Hepatic stellate cell (primary cell): ENCODE results near the gene MYL7.

Experiments
- DNase-seq: peaks from one replicate; pipeline ENCODE4 v3.0.0; 2011; ENCODE audit warnings: low spot score

The MYL7 gene

DNA sequence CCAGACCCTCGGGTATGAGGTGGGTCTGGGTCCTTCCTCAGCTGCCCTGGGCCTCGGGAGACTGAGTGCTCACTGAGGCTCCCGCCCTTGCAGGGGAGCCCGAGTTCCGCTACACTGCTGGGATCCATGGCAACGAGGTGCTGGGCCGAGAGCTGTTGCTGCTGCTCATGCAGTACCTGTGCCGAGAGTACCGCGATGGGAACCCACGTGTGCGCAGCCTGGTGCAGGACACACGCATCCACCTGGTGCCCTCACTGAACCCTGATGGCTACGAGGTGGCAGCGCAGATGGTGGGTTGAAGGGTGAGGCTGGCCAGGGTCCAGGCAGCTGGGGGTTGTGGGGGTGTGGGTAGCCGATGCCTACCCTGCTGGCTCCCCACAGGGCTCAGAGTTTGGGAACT, 29.4 kb downstream of the MYL7 start:
- no peak for DNase-seq

DNA sequence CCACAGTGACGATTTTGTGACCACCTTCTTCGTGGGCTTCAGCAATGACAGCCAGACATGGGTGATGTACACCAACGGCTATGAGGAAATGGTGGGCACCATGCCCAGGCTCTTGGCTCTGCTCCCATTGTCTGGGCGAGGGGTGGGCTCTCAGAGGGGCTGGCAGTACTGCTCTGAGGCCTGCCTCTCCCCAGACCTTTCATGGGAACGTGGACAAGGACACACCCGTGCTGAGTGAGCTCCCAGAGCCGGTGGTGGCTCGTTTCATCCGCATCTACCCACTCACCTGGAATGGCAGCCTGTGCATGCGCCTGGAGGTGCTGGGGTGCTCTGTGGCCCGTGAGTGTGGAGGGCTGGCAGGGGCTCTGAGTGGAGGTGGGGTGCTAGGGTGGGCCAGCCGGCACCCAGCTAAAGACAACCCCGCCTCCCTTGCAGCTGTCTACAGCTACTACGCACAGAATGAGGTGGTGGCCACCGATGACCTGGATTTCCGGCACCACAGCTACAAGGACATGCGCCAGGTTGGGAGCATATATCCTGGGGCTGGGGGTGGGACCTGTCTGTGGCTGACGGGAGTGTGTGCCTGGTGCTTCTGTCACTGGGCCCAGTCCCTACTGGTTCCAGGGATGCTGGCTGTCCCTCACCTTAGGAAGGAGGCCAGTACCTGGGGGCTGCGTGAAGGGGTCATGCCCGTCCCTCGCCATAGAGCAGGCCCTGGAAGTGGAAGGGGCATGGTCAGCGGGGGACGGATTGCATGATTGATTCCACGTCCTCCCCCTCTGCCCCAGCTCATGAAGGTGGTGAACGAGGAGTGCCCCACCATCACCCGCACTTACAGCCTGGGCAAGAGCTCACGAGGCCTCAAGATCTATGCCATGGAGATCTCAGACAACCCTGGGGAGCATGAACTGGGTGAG, 30.2 kb downstream of the MYL7 start:
- no peak for DNase-seq

DNA sequence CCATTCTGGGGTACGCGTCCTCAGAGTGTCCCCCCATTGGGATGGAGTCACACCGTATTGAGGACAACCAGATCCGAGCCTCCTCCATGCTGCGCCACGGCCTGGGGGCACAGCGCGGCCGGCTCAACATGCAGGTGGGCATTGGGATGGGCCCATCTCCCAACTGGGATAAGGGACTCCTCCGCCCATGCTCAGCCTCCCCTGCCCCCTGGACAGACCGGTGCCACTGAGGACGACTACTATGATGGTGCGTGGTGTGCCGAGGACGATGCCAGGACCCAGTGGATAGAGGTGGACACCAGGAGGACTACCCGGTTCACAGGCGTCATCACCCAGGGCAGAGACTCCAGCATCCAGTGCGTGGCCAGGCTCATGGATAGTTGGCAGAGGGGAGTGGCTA, 31.1 kb downstream of the MYL7 start:
- DNase-seq, result no peak

DNA sequence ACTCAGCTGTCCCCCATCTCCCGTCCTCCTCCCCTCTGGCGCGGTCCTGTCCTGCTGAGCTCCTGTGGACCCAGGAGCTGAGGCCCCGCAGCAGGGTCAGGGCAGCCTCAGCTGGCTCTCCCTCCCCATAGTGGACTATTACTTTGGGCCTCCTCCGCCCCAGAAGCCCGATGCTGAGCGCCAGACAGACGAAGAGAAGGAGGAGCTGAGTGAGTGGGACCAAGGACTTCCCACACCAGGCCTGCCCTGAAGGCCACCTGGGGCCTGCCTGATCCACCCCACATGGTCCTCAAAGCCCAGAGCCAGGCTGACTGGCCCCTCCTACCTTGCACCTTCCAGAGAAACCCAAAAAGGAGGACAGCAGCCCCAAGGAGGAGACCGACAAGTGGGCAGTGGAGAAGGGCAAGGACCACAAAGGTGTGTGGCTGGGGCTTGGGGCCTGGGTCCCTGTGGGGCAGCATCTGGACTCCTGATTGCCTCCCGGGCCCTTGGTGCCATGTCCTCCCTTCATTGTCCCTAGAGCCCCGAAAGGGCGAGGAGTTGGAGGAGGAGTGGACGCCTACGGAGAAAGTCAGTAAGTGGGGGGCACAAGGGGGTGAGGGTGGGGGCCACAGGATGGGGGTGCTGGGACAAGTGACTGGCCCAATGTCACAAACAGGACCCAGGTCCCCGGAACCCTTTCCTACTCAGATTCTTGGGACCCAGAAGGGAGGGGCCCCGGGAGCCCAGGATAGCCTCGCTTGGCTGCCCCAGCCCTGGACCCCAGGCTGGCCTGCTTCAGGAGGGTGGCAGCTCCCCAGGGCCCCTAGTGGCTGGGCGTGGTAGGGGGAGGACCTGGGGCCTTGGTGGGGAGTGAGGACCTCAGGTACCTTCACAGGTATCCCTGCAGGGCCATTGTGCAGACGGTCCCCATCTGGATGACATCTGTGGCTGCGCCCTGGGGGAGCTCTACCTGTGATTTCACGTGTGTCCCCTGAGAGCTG, 32.1 kb downstream of the MYL7 start:
- no peak for DNase-seq

DNA sequence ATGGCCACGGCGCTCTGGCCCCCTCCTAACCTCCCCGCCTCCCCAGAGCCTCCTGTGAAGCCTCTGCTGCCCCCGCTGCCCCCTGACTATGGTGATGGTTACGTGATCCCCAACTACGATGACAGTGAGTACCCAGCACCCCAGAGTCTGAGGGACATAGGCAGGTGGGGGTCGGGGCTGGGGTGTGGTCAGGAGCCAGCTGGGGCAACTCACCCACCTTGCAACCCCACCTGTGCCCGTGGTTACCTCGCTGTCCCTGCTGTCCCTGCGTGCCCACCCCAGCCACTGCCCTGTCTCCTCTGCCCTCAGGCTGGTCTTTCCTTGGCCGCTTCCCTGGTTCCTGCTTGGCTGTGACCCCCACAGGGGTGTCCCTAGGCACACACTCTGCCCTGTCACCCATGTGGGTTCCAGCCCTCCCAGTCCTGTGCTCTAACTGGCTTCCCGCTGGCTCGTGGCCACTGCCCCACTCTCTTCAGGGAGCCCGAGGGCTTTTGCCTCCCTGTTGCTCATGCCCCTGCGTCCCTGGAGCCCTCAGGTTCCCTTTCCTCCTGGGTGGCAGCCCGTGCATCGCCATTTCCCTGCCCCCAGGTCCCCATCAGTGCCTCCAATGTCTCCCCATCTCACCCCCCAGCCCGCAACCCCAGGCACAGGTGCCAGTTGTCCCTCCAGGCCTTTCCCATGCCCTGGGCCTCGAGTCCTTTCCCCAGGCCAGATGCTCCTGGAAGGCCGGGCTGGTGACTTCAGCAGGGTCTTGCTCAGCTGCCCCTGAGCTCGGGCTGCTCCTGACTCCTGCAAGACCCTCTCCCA, 33.0 kb downstream of the MYL7 start:
- no peak for DNase-seq

DNA sequence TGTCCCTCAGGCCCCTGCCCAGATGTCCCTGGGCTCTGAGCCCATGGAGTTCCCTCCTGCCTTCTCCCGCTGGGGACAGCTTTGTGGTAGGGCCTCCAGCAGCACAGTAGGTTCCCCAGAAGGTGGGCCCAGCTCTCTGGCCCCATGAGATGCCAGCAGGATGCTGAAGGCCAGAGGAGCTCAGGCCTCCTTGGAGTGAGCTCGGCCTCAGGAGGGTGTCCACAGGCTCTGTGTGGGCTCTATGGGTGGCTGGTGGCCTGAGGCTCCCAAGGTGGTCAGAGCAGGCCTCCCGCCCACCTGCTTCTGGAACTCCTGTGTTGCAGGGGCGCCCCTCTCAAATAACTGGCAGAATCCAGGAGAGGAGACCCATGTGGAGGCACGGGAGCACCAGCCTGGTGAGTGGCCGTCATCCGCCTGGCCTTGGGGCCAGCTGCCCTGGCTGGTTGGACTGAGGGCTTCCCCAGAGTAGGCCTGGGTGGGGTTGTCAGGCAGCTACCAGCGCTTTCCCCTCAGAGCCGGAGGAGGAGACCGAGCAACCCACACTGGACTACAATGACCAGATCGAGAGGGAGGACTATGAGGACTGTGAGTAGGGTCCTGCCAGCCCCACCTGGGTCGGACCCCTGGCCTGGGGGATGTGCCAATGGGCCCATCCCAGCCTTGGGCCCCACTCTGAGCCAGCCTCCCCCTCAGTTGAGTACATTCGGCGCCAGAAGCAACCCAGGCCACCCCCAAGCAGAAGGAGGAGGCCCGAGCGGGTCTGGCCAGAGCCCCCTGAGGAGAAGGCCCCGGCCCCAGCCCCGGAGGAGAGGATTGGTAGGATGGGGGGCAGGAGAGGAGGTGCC, 33.8 kb downstream of the MYL7 start:
- DNase-seq, result no peak

DNA sequence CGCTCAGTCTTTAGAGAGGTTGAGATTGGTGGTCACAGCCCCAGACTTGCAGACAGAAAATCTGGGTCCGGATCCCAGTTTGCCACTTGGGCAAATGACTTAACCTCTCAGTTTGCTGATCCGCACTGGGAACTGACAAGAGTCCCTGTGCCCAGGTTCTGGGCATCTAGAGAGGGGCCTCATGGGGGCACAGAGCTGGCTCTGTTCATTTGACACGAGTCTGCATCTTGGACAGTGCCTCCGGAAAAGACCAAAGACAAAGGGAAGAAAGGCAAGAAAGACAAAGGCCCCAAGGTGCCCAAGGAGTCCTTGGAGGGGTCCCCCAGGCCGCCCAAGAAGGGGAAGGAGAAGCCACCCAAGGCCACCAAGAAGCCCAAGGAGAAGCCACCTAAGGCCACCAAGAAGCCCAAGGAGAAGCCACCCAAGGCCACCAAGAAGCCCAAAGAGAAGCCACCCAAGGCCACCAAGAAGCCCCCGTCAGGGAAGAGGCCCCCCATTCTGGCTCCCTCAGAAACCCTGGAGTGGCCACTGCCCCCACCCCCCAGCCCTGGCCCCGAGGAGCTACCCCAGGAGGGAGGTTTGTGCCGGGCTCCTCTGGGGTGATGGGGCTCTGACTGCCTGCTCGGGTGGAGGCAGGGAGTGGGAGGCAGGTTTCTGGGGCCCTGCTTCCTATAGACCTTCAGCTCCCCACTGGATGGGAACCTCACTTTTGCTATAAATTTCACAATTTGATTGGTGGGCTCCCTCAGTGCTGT, 34.6 kb downstream of the MYL7 start:
- no peak for DNase-seq

DNA sequence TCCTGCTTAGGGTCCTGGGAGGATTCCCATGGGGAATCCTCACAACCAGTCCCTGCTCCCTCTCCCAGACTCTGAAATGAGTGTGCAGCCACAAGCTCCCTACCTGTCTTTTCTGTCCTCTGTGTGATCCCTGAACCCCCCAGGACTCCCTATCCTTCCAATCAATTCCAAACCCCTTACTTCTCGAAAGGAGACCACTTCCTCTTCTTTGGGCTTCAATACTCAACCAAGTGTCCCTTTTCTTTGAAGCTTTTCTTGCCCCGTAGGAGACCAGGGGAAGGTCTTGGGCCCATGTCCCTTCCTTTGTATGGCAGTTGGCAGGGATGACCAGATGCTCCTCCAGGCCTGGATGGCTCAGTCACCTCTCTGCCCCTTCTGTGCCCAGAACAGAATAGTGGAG, 35.3 kb downstream of the MYL7 start:
- DNase-seq, result no peak

DNA sequence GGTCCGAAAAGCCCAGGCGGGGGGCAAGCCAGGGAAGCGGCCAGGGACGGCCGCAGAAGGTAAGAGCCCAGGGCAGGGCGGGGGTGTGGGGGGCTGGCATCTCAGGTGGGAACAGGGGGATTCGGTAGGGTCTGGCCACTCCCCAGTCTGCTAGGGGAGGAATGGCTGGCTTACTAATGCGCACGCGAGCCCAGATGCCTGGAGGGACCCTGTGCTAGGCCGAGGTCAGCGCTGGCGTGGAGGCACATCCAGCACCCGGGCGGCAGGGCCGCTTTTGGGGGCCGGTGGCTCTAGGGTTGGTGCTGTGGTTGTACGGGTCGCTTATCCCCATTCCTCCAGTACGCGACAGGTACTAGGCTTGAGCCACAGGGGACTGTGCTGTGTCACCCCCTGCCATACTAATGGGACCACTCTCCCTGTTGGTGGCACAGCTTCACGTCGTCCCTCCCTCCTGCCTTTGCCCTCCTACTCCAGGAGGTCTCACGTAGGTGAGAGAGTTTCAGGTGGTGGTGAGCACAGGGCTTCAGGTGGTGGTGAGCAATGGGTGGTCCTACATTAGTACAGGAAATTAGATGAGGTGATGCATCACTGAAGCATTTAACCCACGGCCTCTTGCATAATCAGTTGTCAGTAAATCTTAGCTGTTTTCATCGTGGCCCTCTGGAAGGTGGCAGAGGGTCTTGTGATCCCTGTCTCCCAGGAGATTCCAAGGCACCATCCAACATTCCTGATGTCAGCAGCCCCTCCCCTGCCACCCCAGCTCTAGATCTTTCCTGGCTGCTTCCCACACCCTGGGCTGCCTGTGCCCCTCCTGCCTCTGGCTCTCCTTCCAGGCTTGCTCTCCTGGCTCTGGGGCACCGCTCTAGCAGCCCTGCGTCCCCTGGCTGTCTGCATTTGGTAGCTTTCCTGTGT, 36.0 kb downstream of the MYL7 start:
- peak; percentile 68 for DNase-seq

DNA sequence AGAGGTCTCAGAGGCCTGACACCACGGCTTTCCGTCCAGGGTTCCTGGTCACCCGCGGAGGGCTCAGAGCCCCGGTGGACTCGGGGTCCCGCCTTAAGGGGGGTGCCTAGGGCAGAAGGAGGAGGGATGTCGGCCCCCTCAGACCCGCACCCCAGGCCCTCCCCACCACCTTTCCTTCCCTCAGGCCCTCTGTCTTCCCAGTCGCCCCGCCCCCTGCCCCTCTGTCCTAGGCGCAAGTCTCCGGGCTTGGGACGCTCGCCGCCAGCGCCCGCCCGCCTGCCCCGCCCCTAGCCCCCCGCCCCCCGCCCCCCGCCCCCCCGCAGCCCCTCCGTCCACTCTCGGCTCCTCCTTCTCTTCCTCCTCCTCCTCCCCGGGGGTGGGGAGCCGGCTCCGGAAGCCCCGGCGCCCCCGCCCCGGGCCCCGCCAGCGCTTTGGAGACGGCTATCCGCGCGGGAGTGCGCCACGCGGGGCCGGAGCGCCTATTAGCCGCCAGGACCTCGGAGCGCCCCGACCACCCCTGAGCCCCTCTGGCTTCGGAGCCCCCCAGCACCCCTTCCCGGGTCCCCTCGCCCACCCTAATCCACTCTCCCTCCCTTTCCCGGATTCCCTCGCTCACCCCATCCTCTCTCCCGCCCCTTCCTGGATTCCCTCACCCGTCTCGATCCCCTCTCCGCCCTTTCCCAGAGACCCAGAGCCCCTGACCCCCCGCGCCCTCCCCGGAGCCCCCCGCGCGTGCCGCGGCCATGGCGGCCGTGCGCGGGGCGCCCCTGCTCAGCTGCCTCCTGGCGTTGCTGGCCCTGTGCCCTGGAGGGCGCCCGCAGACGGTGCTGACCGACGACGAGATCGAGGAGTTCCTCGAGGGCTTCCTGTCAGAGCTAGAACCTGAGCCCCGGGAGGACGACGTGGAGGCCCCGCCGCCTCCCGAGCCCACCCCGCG, 36.9 kb downstream of the MYL7 start, which contains the start of gene AEBP1:
TSS of gene AEBP1 (plus strand) at position 423 of the 937 bp plus-strand sequence. CDS start at position 744, 321 bp downstream.
- peak; percentile 66 for DNase-seq

DNA sequence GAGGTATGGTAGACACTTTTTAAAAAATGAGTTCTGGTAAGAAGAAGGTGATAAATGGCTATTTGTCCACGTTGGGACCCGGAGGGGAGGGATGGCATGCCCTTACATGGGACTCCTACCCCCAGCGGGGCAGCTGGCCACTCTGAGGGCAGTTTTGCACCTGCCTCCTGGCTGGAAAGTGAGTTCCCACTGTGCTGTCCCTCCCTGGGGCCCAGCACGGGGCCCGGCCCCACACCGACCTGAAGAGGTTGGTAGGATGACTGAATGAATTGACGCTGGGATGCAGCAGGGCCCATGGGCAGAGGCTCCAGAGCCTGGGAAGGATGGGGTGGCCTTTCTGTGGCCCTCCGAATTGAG, 37.6 kb downstream of the MYL7 start:
- DNase-seq, result no peak

DNA sequence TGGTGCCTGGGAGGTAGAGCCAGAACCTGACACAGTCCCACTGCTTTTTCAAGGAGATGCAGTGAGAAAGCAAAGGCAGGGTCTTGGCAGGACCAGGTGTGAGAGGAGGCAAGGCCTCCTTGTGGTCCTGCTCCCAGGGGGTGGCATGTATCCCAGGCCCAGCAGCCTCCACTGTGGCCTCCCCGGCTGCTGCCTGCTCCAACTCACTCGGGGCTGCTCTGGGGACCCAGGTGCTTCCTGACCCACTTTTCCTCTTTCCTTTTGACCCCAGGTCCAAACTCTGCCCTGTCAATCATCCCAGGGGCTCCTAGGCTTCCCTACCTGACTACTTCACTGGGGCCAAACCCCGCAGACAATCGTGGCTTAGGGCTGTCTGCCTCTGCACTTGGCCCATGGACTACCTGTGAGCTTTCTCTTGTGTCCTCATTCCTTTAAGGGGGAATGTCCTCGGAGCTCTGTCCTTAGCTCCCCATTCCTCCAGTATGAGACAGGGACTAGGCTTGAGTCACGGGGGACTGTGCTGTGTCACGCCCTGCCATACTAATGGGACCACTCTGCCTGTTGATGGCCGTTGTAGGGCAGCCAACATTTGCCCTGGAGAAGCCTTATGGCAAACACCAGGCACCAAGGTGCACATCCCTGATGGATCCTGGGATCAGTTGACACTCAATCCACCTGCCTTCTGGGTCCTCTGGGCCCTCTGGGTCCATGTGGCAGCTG, 38.1 kb downstream of the MYL7 start:
- DNase-seq, result no peak

DNA sequence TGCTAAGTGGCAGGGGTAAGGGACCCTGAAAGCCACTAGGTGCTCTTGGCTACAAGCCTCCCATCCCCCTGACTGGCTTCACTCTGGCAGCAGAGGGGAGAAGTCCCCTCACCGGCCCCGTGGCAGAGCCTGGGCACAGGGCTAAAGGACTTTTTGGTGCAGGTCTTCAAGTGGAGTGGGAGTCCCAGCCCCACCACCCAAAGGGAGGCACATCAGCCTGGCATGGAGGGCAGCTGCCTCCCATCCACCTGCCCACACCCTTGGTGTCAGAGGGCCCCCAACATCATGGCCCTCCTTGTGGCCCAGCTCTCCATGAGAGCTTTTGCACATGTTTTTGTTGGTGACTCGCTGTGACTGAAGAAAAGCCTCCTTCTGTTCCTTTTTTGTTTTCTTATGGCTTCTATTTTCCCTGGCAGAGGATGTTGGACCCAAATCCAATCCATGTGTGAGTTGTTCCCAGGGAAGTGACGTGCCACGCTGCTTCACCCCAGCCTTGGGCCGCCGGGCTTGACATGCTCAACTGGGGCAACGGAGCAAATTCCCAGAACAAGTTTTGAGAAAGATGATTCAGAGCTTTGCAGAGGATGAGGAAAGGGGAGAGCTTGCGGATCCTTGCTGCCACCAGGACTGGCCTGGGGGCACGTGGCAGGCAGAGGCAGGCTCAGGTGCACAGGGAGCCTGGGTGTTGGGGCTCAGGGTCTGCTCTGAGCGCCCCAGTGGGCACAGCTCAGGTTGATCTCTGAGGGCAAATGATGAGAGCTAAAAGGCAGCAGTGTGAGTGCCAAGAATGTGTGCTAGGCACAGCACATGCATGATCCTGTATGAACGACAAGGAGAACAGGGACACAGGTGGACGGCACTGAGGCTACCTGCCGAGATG, 38.9 kb downstream of the MYL7 start:
- DNase-seq, result peak; percentile 90

DNA sequence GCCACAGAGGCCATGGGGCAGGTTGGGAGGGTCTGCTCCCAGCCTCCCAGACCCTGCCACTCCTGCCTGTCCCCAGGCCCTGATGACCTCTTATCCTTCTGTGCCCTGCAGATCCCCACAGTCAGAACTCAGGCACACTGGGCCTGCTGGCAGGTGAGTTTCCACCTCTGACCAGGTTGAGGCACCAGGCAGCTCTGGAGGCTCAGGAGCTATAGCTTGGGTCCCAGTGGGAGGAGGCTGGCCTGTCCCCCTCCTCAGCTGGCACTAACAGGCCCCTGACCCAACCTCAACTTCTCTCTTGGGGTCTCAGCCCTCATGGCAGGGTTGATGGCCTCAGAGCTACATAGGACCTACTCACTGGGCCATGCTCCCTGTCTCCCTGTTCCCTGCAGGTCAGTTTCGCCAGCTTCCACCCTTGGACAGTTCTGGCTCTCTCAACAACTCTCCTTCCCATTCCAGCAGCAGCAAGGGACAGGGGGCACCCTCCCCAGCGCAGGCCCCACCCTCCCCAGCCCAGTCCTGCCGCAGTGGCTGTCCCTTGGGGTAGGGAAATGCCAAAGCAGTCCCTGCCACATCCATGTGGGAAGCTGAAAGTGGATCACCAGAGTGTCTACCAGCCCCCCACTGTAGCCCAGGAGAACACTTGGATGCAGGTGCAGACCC, 39.7 kb downstream of the MYL7 start:
- no peak for DNase-seq

DNA sequence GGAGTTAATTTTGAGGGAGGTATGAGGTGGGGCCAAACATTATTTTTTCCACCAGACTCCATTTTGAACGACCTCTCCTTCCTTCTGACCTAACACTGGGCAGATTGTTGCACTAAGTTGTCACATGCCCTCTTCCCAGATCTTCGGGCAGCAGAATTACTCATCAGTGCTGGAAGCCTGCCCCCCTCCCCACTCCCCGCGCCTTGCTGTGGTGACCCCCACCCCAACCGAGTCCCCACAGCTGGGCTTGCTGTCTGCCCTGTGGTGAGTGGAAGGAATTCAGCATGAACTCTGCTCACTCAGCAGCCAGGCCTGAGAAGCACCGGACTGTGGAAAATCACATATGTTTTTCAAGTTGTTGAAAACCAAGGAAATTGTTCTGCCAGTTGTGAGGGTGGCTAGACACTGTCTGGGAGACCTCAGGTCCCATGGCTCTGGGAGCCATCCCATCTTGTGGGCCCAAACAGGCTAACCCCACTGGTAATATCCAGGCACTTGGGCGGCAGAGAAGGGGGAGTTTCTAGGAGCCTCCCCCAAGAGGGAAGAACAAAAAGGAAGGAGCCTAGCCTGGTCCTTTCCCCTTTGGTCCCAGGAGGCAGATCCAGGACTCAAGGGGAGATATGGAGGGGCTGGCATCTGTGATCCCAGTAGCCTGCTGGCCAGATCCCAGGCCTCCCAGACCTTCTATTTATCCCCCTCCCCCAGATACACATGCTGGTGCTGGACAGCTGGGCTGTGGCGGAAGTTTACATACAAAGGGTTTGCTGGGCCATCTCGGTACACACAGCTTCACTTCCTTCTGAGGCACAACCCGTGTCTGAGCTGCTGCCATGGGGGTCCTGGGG, 40.5 kb downstream of the MYL7 start:
- peak; percentile 63 for DNase-seq
